Fibroblast of skin of right quadriceps (primary cell): ENCODE results near the gene CFHR4.
"Not testable (repeated sequence)": the region's sequence is repeated elsewhere in the genome, so short reads cannot be mapped to it uniquely, and the experiment has no call there.

Experiments
- DNase-seq: peaks from one replicate; pipeline ENCODE4 v3.0.0-alpha.2; 2013

CFHR4 gene

GRCh38 chr1:196941474-196941873, 53.6 kb downstream of the CFHR4 start:
- DNase-seq: not testable (repeated sequence)

- not testable (repeated sequence) for DNase-seq
Observed at GRCh38 chr1:196943568-196943967, 55.7 kb downstream of the CFHR4 start, which contains the start of gene CFHR2. TSS of gene CFHR2 (plus strand) at chr1:196943738. CDS start at chr1:196943881, 143 bp downstream.

GRCh38 chr1:196951711-196952394, 64.0 kb downstream of the CFHR4 start:
- DNase-seq: no peak

- DNase-seq: no peak
Observed at GRCh38 chr1:196954778-196955177, 66.9 kb downstream of the CFHR4 start.

GRCh38 chr1:196955926-196956325, 68.1 kb downstream of the CFHR4 start:
- no peak for DNase-seq

- no peak for DNase-seq
Observed at GRCh38 chr1:196960854-196961253, 73.0 kb downstream of the CFHR4 start.
